ENCODE measurements around the gene USP27X.

Gene USP27X

DNA sequence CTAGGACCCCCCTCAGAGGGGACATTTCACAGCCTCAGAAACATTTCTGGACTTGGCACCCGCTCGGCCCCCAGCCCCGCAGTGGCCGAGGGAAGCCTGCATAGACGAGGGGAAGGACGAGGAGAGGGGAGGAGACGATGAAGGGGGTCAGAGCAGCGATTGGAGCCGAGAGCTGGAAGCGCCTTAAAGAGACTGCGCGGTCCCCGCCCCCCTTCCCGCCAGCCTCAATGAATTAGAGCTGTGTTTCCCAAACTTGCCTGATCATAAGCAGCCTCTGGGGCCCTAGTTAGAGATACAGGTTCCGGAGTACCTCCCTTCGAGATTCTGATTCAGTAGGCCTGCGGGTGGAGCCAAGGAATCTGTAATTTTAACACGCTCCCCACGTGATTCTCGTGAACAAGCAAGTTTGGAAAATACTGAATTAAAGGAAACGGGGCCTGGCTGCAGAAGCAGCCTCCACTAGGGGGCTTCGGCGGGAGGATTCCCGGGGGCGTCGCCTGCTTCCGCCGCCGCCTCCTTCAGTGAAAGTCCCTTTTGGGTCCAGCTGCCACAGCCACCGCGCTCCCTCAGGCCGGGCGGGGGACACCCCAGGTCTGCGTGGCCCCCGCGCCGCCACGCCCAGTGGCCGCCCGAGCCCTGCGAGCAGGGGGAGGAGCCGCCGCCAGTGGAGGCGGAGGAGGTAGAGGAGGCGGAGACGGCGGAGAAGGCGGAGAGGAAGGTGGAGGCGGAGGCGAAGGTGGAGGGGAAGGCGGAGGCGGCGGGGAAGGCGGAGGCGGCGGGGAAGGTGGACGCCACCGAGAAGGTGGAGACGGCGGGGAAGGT is at the start of gene USP27X:
Gene USP27X, plus strand, starts transcription at position 651 of the 822 bp plus-strand sequence. CDS start 824 bp downstream, outside the sequence.
- peak; percentile 49 to 59 for DNase-seq (ENCODE audit: low read depth in 2 of 2)

DNA sequence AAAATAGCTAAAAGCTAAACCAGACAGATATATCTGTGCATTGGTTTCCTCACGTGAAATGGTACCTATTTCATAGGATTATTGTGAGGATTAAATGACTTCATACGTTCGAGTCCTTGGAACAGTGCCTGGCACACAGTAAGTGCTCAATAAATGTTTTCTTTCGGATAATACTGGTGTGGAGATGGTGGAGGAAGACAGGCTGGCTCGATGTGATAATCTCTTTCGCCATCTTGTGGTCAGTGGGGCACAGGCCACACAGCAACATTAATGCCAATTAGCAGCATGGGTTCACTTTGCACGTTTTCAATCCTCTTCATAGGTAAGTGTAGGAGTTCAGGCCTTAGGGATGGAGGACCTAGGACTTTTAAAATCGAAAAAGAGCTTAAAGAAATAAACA is 40.9 kb upstream of the USP27X start:
- DNase-seq (ENCODE audit: low read depth in 2 of 2) = no peak

DNA sequence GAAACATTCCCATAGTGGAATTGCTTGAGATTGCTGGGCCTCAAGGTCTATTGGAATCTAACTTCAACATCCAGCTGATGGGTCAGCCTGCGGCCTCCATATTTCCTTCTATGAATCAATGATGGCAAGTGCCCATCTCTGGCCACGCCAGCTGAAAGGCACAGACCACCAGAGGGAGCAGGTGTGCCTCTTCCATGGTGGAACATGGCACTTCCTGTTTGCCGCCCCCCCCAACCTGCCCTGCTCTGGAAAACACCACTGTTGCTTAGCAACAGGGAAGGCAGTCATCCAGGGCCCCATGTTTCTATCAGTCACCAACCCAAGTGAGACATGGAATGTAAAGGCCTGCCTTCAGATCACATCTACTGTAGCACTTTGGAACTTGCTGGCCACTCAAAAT is 38.6 kb upstream of the USP27X start:
- DNase-seq (ENCODE audit: low read depth in 2 of 2) = peak in 1 of 2 donors; percentile 0

DNA sequence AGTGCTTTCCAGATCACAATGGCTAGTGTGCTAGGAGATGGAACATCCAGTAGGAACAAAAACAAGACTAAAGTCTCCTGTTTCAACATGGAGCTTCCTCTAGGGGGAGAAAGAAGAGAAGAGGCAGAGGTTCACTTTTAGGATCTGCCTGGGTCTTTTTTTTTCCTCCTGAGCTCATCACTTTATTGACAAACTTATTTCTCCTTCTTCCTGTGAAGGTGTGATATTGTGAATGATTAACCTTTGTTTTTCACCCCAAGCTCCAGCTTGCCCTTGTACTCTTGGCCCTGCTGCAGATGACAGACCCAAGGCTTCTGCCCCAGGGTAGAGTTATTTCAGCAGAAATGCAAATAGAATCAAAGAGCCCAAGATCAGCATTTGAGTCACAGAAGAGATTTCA is 36.7 kb upstream of the USP27X start:
- no peak for DNase-seq (ENCODE audit: low read depth in 2 of 2)

DNA sequence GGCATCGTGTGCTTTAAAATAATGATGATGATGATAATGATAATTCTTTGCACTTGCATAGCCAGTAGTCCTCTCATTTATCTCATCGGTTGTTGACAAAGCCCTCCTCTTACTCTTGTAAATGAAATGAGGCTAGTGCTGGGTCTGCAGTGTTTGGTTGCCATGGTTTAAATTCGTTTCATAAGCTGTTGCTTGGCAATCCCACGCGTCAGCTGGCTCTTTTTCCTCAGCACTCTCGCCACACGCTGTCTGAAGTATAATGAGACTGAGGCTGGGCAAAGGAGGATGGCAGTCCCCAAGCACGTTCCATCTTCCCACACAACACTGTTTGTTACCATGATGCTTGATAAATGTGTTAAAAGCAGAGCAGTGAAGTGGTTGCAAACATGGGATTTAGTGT is 34.7 kb upstream of the USP27X start:
- DNase-seq (ENCODE audit: low read depth in 2 of 2) = no peak

DNA sequence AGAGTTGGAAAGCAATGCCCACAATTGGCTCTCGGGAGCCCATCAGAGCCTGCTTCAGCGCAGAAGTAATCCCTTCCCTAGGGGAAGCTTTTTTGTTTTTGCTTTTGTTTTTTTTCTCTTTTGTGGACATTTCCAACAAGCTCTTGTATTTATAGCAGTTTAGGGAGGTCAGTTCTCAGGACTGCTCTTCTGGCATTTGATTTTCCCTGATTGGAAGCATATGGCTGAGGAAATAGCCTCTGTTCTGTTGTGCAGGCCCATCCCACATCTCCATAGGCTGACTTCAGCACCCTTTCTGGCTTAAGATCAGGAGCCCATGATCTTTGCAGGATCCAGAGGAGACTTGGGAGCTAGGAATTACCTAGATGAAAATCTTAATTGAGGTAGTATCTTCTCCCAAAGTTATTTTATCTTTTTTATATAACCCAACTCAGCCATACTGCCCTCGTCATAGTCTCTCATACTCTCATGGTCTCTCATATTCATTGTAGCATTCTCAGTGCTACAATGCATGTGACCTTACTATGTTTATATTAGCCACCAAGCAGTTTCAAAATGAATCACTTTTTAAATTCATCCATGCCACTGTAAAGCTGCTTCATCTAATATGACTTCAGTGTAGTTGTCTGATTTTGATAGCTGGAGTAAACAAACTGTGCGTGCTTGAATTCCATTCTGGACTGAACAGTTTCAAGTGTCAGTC is 33.4 kb upstream of the USP27X start:
- no peak for DNase-seq (ENCODE audit: low read depth in 2 of 2)

DNA sequence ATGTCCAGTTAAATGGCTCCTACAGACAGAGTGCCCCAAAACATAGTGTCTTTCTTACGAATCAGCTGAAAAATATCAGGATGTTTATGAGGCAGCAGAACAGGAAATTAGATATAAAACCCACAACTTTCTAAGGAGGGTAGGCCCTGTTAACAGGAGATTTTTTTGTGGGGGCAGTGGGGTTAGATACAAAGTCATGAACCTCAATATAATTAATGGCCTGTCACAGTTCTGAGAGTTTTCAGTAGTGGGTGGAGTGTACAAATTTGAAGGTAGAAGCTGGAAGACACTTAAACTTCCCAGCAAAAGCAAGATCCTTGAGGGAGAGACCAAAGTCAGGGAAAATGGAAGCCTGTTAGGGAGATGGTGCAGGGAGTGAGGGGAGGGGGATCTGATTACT is 32.8 kb upstream of the USP27X start:
- DNase-seq (ENCODE audit: low read depth in 2 of 2) = no peak

DNA sequence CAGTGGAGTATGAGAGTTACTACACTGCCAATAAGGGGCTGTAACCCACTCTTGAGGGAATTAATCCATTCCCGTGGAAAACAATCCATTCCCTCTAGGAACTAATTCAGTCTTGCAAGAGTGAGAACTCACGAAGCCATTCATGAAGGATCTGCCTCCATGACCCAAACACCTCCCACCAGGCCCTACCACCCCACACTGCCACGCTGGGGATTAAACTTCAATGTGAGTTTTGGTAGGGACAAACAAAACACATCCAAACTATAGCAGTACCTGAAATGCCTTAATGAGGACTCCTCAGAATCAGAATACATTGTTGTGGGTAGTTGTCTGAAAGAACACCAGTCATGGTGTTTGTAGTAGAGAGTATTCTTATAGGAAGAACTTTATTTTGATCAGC is 31.0 kb upstream of the USP27X start:
- DNase-seq (ENCODE audit: low read depth in 2 of 2) = no peak

DNA sequence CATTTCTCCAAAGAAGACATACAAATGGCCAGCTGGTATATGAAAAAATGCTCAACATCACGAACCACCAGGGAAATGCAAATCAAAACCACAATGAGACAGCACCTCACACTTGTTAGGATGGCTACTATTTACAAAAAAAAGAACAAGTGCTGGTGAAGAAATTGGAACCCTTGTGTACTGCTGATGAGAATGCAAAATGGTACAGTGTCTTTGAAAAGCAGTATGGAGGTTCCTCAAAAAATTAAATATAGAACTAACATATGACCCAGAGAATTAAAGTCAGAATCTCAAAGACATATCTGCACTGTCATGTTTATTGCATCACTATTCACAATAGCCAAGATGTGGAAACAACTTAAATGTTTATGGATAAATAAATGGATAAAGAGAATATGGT is 29.3 kb upstream of the USP27X start:
- DNase-seq (ENCODE audit: low read depth in 2 of 2) = no peak

DNA sequence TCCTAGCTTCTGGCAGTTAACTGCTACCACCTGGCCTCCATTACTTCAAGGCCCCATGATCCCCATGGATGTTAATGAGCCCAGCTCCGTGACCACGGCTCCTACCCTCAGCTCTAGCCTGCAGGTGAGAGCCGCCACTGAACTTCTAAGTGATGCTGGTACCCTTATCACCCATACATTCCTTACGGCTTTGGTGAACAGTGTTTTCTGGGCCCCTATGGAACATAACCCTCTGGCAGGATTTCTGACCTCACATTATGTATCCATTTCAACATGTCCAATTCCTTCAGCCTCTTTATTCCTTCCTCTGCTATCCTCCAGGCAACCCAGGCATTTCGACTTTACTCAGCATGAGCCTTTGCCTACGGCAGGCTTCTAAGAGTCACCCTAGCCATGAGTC is 25.6 kb upstream of the USP27X start:
- no peak for DNase-seq (ENCODE audit: low read depth in 2 of 2)

DNA sequence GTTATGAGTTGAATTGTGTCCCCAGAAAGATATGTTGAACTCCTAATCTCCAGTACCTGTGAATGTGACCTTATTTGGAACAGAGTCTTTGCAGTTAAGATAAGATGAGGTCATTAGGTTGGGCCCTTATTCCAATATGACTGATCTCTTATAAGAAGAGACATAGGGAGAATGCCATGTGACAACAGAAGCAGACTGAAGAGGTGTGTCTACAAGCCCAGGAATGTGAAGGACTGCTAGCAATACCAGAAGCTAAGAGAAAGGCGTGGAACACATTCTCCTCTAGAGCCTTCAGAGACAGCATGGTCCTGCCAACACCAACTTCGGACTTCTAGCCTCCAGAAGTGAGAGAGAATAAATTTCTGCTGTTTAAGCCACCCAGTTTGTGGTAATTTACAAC is 22.5 kb upstream of the USP27X start:
- no peak for DNase-seq (ENCODE audit: low read depth in 2 of 2)

DNA sequence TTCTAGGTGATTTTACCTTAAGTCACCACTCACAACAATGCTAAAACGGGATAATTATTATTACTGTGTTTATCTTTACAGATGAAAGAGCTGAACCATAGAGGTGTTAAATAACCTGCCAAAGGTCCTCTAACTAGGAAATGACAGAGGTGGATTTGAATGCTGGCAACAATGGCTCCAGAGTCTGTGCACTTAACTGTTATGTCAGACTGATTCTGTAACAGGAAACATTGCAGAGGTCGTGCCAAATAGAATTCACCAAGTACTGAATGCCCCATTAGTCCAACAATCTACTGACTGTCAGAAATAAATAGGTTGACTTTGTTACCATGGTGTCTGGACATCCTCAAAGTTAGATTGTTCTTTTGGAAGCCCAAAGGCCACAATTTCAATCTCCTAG is 20.9 kb upstream of the USP27X start:
- no peak for DNase-seq (ENCODE audit: low read depth in 2 of 2)

DNA sequence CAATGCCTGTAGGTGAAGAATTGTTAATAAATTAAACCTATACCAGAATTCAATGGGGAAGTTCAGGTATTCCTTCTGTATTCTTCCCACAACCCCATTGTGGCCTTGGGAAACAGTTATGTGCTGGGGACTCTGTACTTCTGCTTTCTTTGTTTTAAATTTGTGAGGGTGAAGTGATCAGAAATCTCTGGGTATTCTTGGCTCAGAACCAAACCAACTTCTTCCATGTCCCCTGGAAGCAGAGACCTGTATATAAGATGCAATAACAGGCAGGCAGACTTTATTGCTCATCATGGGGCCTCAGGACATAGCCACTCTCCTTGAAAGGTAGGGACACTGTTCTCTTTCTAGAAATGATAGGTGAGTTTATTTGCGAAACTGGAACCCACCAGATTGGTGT is 19.8 kb upstream of the USP27X start:
- no peak for DNase-seq (ENCODE audit: low read depth in 2 of 2)

DNA sequence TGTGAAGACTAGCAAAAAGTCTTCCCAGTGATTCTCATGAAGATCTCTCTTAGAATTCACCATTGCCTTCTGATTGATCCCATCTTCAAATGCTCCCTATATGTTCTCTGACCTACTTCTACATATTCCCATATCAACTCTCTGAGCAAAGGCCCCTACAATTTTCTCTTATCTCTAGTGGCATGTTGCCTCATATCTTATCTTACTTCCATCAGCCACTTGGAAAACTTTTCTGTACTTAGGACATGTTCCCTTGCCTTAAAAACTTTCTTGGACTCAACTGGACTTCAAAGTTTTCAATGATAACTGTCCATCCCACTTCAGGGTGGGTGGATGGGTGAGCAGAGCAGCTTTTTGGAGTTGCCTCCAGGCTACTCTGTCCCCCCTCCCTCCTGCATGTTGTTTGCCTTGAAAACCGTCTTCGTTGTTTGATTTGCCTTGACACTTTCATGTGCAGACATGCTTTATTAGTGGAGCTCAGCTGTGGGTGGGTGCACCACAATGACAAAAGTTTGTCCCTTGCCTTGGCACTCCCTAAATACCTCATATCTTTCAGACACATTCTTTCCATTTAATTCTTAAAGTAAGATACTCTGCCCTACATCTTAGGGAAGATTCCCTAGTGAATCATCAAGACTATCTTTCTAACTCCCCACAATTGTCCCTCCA is 18.3 kb upstream of the USP27X start:
- no peak for DNase-seq (ENCODE audit: low read depth in 2 of 2)

DNA sequence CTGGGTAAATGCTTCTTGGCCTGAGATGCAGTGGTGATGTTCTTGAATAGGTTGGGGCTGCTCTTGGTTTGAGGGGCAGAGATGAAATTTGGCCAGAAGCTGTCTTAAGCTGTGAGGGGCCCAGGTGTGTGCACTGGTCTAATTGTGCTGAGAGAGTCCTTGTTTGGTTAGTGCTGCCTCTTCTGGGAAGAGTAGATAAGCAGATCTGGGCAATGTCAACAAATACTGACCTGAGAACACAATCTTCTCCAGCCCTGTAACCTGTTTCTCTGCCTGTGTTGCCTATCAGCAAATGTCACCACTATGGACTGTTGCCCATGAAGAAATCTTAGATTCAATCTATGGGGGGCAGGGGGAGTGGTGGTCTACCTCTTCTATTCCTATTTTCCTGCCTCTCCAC is 17.2 kb upstream of the USP27X start:
- DNase-seq (ENCODE audit: low read depth in 2 of 2) = no peak

DNA sequence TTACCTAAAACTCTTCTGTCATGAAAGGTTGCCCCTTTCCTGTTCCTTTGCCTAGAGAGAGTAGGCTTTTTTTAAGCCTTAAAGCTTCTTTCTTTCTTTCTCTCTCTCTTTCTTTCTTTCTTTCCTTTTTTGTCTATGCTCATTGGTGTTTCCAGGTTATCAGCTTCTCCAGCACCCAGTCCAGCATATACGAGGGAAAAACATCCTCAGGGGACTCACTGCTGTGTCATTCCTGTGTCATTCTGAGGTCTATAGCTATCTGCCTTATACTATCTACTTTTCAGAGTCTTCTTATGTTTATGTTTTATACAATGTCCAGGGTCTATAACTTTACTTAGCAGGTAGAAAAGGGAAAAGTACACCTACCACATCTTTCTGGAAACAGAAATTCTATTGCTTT is 10.5 kb upstream of the USP27X start:
- DNase-seq (ENCODE audit: low read depth in 2 of 2) = no peak

DNA sequence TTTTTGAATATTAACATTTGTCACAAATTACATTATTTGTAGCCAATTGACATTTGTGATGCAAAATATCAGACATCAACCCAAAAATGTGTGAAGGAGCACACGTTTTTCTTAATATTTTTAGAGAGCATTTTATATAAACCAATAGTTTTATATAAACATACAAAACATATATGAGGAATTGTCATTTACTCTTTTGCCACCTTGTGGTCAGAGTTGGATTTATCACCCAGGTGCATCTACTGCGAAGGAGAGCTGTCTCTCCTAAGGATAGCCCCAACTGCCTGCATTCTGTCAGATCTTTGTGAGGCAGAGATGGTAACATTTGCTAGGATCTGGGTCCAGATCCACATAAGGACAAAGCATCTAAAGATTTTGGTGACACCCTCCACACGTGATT is 2.5 kb upstream of the USP27X start:
- no peak for DNase-seq (ENCODE audit: low read depth in 2 of 2)

DNA sequence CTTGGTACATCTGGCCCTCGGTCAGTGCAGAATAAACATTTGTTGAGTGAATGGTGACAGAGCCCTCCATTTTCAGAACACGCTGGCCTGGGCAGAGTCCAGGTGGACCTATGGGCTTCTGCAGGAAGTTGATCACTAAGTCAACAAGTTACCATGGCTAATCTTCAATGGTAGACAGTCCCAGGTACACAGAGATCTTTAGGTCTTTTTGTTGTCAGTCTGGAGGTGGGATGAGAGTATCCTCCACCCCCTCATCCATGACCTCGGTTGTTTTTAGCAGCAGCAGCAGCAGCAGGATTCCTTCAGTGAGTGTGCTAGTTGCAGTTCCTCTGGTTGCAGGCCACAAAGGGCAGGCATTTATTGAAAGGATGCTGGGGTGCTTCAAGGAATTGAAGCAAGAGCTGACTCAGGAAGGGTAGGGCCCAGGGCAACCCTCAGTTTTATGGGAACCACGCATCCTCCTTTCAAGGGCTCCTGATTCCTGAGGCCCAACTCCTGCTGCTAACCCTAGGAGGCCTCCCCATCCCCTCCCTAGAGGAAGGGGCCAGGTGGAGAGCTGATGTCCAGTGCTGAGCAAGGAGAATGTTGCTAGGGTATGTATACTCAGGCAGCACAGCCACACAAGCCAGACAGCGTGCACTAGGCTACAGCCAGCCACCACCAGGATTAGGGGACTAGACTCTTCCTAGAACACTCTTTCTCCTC is 1.7 kb upstream of the USP27X start:
- no peak for DNase-seq (ENCODE audit: low read depth in 2 of 2)

DNA sequence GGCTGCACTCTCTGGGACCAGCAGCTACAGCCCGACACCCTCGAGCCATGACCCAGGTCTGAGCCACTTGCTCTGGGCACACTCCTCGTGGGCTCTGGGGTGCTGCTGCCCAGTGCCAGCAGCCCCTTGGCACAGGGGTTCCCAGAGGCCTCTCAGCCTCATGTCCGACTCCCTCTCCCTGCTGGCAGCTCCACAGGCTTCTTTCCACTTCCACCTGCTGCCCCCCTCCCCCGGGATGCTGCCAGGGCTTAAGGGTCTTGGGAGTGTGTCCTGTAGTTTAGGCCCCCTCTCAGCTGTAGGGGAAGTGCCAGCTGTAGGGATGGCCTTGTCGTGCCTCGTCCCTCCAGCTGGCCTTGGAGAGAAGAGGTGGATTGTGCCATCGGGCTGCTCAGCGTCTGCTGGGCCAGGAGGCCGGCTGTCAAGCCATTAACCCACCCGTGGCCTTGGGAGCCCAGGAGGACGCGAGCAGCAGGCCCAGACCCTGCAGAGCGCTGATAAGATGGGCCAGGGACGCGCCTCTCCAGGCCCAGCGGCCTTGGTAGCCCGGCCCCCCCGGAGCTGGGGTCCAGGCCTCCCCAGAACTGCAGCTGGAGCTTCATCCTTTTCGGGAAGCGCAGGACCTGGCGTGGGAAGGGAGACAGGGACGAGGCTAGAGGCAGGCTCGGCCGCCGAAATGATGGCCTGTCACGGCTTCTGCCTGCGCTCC is 1.0 kb upstream of the USP27X start:
- no peak for DNase-seq (ENCODE audit: low read depth in 2 of 2)

DNA sequence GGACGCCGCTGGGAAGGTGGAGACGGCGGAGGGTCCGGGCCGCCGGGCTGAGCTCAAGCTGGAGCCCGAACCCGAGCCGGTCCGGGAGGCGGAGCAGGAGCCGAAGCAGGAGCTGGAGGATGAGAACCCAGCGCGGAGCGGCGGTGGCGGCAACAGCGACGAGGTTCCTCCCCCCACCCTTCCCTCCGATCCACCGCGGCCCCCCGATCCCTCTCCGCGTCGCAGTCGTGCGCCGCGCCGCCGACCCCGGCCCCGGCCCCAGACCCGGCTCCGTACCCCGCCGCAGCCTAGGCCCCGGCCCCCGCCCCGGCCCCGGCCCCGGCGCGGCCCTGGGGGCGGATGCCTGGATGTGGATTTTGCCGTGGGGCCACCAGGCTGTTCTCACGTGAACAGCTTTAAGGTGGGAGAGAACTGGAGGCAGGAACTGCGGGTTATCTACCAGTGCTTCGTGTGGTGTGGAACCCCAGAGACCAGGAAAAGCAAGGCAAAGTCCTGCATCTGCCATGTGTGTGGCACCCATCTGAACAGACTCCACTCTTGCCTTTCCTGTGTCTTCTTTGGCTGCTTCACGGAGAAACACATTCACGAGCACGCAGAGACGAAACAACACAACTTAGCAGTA is 483 bp downstream of the USP27X start:
- DNase-seq (ENCODE audit: low read depth in 2 of 2) = no peak

DNA sequence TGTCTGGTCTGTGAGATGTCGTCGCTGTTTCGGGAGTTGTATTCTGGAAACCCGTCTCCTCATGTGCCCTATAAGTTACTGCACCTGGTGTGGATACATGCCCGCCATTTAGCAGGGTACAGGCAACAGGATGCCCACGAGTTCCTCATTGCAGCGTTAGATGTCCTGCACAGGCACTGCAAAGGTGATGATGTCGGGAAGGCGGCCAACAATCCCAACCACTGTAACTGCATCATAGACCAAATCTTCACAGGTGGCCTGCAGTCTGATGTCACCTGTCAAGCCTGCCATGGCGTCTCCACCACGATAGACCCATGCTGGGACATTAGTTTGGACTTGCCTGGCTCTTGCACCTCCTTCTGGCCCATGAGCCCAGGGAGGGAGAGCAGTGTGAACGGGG is 1.4 kb downstream of the USP27X start:
- DNase-seq (ENCODE audit: low read depth in 2 of 2) = no peak
